GM19099 (cell line): ENCODE data around the gene PHKA2.

Experiments
- POLR2A ChIP-seq: IDR thresholded peaks from 3 replicates; pipeline ENCODE4 v1.6.1; 2011; ENCODE audit warnings: low read depth; ENCODE audit not compliant: insufficient read length; ENCODE audit errors: extremely low read depth

The PHKA2 gene

DNA sequence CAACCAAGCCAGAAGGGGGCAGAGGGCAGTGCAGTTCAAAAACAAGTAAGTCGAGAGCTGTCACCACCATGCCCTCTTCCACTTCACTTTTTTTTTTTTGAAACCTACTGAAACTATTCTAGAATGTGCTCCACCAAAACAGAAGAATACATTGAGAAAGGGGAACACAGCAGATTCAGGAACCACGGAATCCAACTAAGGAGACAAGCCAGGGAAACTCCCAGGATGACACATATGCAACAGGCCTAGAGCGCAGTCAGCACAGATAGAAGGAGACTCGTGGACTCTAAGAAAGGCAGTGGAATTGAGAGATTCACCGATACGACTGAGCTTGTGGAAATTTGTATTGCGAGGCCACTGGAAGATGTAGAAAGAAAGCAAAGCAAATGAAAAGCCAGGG is 66.1 kb downstream of the PHKA2 start:
- TF ChIP-seq POLR2A = no peak

GRCh38 chrX:18906286-18906685 is 77.6 kb downstream of the PHKA2 start:
- no peak for TF ChIP-seq POLR2A

- TF ChIP-seq POLR2A = no peak
Measured at GRCh38 chrX:18900401-18900976, 83.4 kb downstream of the PHKA2 start.

GRCh38 chrX:18899796-18900380 is 84.0 kb downstream of the PHKA2 start:
- TF ChIP-seq POLR2A = no peak

DNA sequence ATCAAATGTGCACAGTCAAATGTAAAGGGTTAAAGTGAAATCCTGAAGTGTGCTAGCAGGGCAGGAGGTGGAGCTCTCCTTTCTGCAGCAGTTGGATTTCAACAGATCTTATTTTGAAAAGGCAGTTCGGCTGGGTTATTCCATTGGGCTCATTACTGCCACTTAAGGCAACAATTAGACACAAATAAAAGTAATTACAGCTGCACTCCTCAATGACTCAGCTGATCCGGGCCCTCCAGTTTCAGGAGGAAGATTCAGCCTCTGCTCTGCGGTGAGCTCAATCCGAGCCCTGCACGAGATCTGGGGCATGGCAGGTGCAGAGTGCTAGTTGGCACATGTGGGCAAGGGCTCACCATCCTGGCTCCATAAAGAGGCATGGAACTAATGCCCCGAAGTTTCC is 85.4 kb downstream of the PHKA2 start:
- TF ChIP-seq POLR2A = no peak

GRCh38 chrX:18898091-18898490 is 85.8 kb downstream of the PHKA2 start:
- TF ChIP-seq POLR2A = no peak

GRCh38 chrX:18897611-18898010 is 86.3 kb downstream of the PHKA2 start:
- TF ChIP-seq POLR2A = no peak

- TF ChIP-seq POLR2A = no peak
Measured at GRCh38 chrX:18896680-18897544, 87.0 kb downstream of the PHKA2 start.

DNA sequence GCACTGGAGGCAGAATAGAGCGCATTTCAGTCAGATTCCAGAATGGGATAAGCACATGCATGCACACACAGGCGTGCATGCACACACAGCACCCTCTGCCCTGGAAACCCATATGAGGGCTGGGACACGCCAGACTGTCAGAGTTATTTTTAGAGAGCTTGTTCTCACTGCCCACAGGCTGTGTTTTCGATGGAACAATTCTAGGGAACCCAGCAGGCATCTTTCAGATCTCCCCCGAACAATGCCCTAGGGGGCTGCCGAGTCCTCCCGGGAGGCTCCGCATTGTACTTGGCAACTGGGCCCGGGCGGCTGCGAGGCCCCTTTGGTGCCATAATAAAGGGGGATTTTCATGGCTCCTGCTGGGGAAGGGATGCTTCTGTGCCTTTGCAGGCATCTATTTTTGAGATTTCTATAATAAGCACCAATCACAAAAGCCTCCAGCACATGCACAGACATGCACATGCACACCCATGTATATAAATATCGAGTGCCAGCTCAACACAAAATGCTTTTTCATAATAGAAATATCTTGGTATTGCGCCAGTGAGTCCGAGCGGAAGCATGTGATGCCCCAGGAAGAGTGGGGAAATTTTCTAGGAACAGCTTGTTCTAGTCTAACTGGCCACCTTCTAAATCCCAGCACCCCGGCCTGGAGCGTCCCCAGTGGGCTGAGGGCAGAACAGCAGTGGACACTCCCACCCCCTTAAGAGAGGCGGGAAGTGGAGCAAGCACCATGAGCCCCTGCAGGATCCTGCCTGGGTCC is 88.5 kb downstream of the PHKA2 start:
- TF ChIP-seq POLR2A = no peak

DNA sequence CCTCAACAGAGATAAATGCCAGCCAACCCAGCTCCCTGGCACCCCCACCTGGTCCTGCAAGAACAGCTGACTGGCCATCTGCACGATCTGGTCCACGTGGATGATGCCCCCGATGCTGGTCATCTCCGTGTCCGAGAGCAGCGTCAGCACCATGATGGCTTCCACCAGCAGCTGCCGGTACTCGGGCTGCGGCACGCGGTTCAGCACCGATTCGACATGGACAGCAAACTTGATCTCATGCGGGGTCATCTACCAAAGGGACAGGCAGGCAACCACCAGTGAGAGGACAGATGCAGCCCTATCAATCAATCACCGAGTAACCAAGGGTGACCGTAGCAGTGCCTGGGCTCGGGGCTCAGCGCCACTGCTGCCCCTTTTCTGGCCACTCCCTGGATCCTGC is 89.8 kb downstream of the PHKA2 start:
- TF ChIP-seq POLR2A = no peak

GRCh38 chrX:18893536-18893935 is 90.4 kb downstream of the PHKA2 start:
- no peak for TF ChIP-seq POLR2A

GRCh38 chrX:18892899-18893298 is 91.0 kb downstream of the PHKA2 start:
- TF ChIP-seq POLR2A = no peak

GRCh38 chrX:18891548-18891945 is 92.4 kb downstream of the PHKA2 start:
- TF ChIP-seq POLR2A = no peak

- TF ChIP-seq POLR2A = no peak
Measured at GRCh38 chrX:18890724-18891547, 93.0 kb downstream of the PHKA2 start.

GRCh38 chrX:18890049-18890381 is 93.9 kb downstream of the PHKA2 start:
- no peak for TF ChIP-seq POLR2A
